ENCODE results near the gene KLF13. TPM values are rescaled to one million over a fixed set of nuclear protein-coding genes. Genes with fewer than 3 reads are reported as not detected.

The KLF13 gene
- total RNA-seq, 1 experiment from 2014 or later = 60.1 TPM

DNA sequence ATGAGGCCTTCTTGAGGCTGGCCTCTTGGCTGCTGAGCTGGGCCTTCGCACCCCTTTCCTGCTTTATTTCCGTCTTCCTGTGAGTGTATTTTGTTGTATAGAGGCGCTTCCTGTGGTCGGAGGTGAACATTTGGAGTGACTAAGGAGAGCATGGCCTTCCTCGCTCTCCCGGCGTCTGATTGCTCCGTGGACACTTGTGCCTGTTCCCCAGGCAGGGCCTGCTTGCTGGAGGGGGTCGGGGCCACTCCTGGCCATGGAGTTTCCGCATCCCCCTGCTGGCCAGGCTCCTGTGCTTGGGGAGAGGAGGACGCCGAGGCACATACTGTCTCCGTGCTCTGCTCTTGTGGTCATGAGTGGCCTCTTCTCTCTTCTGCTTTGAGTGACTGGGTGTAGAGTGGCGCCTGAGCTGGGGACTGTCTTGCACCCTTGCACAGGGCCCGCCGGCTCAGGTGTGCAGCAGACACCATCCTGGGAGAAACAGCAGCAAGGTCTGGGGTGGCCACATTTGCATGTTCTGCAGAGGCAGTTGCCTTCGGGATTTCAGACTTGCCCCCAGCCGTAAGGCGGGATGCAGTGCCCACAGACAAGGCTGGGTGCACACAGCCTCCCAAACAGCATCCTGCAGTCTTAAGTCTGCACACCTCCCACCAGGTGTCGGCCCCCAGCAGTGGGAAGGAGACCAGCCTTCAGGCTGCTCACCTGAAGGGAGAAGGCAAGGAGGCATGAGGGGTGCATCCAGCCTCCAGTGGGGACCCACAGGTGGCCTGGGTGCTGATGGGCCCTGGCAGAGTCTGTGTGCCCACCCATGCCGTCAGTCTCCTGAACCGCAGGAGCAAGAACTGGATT lies 16.4 kb downstream of the KLF13 start:
- no peak for TF ChIP-seq EGR1 (IDR thresholded peaks at IDR 0.05; ENCODE audit: low read depth)
- no peak for TF ChIP-seq ZNF274 (IDR thresholded peaks at IDR 0.05; ENCODE audit: low read depth, low read length)
- no peak for TF ChIP-seq POLR2A (IDR thresholded peaks at IDR 0.05; ENCODE audit: borderline replicate concordance, extremely low read depth, insufficient read depth, insufficient read length)
- TF ChIP-seq EZH2phosphoT487 (IDR thresholded peaks at IDR 0.05; ENCODE audit: borderline replicate concordance) = no peak
- no peak for TF ChIP-seq JUND (IDR thresholded peaks at IDR 0.05)
- TF ChIP-seq ZBTB33 (IDR thresholded peaks at IDR 0.05; ENCODE audit: extremely low read depth, insufficient replicate concordance, low read length) = no peak
- TF ChIP-seq SRF (IDR thresholded peaks at IDR 0.05; ENCODE audit: low read depth) = no peak
- no peak for TF ChIP-seq CTCF (IDR thresholded peaks at IDR 0.05 in 2 of 3, conservative IDR thresholded peaks at IDR 0.05 in 1 of 3; ENCODE audit: borderline replicate concordance in 1 of 3, insufficient read depth in 1 of 3, low read depth in 2 of 3, low read length in 2 of 3)
- TF ChIP-seq EZH2 (IDR thresholded peaks at IDR 0.05) = no peak
- TF ChIP-seq ZFX (IDR thresholded peaks at IDR 0.05) = no peak
- no peak for TF ChIP-seq MAX (IDR thresholded peaks at IDR 0.05)
- TF ChIP-seq ELF1 (IDR thresholded peaks at IDR 0.05; ENCODE audit: borderline replicate concordance, low read depth) = no peak
- TF ChIP-seq, protein P1, sequence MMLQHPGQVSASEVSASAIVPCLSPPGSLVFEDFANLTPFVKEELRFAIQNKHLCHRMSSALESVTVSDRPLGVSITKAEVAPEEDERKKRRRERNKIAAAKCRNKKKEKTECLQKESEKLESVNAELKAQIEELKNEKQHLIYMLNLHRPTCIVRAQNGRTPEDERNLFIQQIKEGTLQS (IDR thresholded peaks at IDR 0.05) = no peak
- TF ChIP-seq SIN3A (IDR thresholded peaks at IDR 0.05; ENCODE audit: low read depth) = no peak
- no peak for TF ChIP-seq CEBPB (IDR thresholded peaks at IDR 0.05; ENCODE audit: low read depth)
- TF ChIP-seq POLR2AphosphoS5 (IDR thresholded peaks at IDR 0.05; ENCODE audit: low read depth, low read length) = no peak
- no peak for TF ChIP-seq TCF7L2 (IDR thresholded peaks at IDR 0.05; ENCODE audit: borderline replicate concordance, extremely low read depth, insufficient read depth, insufficient read length)
- no peak for TF ChIP-seq SP1 (IDR thresholded peaks at IDR 0.05; ENCODE audit: low read depth)
- TF ChIP-seq CBX3 (IDR thresholded peaks at IDR 0.05; ENCODE audit: low read depth) = no peak
- no peak for TF ChIP-seq FOSL1 (IDR thresholded peaks at IDR 0.05; ENCODE audit: low read depth)
- Histone ChIP-seq H3K36me3 (ENCODE audit: control insufficient read depth in 1 of 2, insufficient read depth in 2 of 2, low read length in 2 of 2) (no peaks in the 10 kb centered on the region), H3K4me3 (replicated peaks in 1 of 2; ENCODE audit: low read depth in 1 of 2, low read length in 2 of 2) (no peak overlapping the region), H3K4me2 (ENCODE audit: low read length) (no peak overlapping the region), H3K27ac (ENCODE audit: low read depth, low read length) (no peak overlapping the region), H3K9me3 (ENCODE audit: control insufficient read depth in 1 of 2, insufficient read depth in 1 of 2, low read depth in 1 of 2, low read length in 2 of 2) (no peaks in the 10 kb centered on the region), H3K9me2 (ENCODE audit: insufficient read depth) (no peaks in the 10 kb centered on the region), H2AFZ (ENCODE audit: low read depth, low read length, poor library complexity, severe bottlenecking) (no peak overlapping the region), H4K20me1 (ENCODE audit: insufficient read depth) (no peaks in the 10 kb centered on the region), H3K79me2 (ENCODE audit: insufficient read depth, low read length) (peaks cover 55% of the 10 kb centered on the region), H3K4me1 (ENCODE audit: control insufficient read depth in 1 of 2, insufficient read depth in 2 of 2, low read length in 2 of 2) (peaks cover 0 to 4% of the 10 kb centered on the region in 2 experiments; a peak in 3 of 4 replicates), H3K9ac (ENCODE audit: low read length) (no peak overlapping the region), H3K27me3 (ENCODE audit: insufficient read depth, low read length) (no peaks in the 10 kb centered on the region)
- ChIA-PET RAD21 (ENCODE audit: low non-redundant PET in 1 of 2, low total read pairs in 2 of 2, uncharacterized antibody in 2 of 2, unreplicated experiment in 2 of 2) (no interaction called here), CTCF (no interaction called here), POLR2A (no interaction called here)
- ATAC-seq (no peak), DNase-seq (ENCODE audit: low read depth, low spot score) (no peak)
- BruUV-seq (replicated peaks) = no TSS peak
- intact Hi-C loops (cut with micrococcal nuclease) = no loop called here

Measured in HCT116 (cell line).